ENCODE measurements around the gene ERC1.
"Not testable (repeated sequence)": the region's sequence is repeated elsewhere in the genome, so short reads cannot be mapped to it uniquely, and the experiment has no call there.

The ERC1 gene

DNA sequence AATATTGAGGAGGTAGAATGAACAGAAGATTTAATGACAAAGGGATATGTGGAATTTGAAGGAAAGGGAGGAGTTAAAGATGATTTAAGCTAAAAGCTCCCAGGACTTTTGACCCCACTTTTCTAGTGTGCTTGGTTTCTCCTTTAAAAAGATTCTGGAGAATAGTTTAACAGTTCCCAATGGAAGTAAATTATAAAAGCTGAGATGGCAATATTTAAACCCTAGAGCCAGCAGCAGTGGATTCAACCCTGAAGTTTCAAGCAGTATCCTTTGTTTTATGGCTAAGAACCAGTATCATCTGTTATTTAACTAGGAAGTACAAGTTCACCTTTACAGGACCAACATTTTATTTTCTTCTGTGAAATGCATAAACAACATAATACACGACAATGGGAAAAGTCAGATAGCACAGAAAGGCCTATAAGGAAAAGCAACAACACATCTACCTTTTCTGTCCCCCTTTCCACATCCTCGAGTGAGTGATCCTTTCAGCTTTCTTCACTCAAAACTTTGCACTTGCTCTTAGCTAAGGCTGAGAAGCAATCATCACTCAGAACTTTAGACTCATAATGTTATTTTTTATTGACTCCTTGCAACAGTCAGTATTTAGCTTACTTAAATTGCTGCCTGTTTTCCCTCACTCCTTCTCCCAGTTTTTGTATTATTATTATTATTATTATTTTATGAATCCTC is 338.9 kb downstream of the ERC1 start:
- no peak for DNase-seq

DNA sequence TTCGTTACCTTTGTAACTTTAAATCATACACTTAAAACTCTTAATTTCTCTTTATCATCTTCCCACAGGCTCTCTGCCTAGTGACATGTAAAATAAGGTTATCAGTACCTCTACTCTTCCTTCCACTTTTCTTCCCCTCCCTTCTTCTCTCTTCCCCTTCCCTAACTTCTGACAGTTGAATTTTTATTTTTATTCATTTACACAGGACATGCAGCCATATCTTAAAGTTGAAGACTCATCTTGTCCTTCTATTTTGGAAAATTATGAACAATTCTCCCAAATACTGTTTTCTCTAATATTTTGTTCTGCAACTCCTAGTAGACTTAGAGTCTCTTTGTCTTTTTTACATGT is 339.4 kb downstream of the ERC1 start:
- DNase-seq: no peak

DNA sequence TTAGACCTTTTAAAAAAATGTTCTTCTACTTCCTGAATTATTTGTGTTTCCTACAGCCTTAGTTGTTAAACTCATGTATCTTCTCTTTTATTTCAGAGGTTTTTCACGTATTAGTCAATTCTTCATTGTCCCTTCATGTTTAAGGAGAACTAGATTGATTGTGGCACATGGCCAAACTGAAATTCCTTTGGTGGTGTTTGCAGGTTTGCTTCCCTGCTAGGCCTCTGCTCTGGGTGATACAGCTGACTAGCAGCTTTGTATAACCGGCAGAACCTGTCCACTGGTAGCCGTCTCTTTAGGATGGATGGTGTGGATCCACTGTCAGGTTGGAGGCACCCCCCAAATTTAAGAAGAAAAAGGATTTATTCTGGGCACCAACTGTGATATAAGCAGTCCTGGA is 341.3 kb downstream of the ERC1 start:
- DNase-seq: no peak

DNA sequence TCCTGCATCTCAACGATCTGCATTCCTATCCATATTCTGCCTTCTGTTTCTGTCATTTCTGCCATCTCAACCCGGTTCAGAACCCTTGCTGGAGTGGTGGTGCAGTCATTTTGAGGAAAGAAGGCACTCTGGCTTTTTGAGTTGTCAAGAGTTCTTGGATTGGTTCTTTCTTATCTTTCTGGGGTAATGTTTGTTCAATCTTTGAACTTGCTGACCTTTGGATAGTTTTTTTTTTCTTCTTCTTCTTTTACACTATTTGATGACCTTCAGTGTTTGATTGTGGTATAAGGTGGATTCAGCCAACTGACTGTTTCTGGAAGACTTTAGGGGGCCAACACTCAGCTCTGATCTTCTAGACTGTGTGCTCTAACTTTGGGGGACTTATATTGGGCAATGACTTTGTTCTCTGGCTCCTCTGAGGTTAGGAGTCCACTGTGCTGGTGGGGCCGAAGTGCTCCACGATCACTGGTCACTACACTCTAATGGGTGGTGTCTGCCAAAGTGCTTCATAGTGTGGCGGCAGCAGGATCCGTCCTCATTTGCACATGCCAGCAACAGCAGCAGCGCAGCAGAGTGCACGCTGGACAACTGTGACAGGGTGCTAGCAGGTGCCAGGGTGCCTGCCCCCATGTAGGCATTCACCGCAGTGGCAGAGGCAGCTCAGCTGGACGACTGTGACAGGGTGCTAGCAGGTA is 347.6 kb downstream of the ERC1 start:
- no peak for DNase-seq

DNA sequence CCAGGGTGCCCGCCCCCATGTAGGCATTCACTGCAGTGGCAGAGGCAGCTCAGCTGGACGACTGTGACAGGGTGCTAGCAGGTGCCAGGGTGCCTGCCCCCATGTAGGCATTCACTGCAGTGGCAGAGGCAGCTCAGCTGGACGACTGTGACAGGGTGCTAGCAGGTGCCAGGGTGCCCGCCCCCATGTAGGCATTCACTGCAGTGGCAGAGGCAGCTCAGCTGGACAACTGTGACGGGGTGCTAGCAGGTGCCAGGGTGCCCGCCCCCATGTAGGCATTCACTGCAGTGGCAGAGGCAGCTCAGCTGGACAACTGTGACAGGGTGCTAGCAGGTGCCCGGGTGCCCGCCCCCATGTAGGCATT is 348.1 kb downstream of the ERC1 start:
- DNase-seq: not testable (repeated sequence)

DNA sequence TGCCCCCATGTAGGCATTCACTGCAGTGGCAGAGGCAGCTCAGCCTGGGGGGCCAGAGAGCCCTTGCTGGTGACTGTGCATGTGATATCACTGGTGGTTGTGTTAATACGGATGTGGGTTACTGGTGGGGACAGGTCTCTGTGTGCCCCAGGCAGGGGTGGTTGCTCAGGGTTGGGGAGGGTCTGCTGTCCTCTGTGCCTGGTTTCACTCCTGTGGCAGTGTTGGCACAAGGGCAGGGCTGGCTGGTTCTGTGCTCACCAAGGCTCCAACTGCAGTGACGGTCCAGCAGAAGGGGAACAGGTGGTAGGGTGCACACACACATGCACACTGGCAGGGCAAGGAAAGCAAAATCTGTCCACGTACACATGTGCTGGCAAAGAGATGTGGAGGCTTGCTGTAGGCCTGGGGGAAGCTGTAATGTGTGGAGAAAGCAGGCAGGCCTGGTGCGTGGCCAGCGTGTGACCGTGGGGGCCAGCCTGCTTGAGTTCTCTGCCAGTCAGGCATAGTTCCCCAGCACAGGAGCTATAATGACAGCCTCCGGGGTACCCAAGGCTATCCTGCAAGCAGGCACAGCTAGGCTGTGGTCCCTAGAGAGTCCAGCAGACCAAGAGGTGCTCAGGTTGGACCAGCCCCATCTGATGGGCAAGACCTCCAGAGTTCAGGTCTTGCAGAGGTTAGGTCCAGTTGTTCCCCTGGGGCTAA is 348.7 kb downstream of the ERC1 start:
- DNase-seq: no peak

DNA sequence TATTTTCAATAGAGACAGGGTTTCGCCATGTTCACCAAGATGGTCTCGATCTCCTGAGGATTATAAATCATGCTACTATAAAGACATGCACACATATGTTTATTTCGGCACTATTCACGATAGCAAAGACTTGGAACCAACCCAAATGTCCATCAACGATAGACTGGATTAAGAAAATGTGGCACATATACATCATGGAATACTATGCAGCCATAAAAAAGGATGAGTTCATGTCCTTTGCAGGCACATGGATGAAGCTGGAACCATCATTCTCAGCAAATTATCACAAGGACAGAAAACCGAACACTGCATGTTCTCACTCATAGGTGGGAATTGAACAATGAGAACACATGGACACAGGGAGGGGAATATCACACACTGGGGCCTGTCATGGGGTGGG is 350.2 kb downstream of the ERC1 start:
- DNase-seq: not testable (repeated sequence)

DNA sequence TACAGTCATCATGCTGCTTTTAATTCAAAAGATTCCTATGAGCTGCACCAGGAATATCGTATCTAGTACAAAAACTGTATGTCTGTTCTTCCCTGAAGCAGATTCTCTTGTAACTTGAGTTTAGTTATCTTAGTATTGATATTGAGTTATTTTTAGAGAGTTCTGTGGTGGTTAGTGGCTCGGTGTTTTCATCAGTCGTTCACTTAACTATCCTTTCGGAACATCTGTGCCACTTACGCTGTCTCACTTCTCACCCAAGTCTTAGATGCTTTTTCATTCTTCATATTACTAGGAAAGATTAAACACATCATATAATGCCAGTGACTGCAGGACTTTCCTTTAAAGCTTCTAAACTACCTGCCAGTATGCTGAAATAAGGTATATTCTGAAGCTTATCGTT is 352.4 kb downstream of the ERC1 start:
- no peak for DNase-seq

DNA sequence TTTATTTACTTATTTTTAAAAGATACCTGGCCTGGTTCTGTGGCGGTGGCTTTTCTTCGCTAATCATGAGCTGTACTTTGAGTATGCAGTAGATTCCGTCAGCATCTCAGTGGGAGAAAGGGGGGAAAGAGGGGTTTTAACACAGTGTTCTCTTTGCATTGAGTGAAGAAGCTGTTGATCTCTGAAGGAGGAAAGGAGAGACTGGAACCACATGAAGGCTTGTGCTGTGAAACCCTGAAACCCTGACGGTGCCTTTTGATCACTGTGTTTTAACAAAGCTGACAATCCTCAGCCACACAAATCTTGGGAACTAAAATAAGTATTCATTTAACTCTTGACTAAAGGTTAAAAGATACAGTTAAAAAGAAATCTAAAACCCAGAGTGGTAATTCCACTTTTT is 353.2 kb downstream of the ERC1 start:
- DNase-seq: no peak

DNA sequence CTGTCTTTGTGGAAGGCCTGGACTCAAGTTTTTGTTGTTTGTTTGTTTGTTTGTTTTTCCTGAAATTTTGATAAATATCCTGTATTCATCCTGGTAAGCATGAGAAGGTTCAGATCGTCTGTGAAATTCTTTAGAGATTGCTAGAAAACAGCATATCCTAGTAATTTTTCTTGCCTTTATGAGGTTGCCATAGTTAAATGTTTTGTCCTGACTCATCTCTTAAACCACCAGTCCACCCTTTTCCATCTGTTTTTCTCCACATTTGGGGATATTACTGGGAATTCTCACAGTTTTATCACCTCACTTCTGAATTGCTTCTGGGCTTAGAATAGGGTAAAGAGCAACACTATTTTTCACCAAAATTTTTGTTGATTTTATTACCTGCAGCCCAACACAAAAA is 355.1 kb downstream of the ERC1 start:
- no peak for DNase-seq

DNA sequence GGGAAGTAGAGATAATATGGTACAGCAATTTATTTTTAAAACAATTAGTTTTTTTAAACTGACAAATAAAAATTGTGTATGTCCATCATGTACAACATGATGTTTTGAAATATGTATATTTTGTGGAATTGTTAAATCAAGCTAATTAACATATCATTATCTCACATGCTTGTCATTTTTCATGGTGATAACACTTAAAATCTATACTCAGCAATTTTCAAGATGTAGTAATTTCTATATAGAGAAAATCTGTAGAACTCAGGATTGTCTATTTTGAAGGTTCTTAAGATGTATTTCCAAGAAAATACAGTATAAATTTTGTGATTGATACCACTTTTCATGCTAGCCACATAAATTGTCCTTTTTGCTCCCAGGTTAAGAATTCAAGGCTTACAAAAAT is 356.3 kb downstream of the ERC1 start:
- no peak for DNase-seq

DNA sequence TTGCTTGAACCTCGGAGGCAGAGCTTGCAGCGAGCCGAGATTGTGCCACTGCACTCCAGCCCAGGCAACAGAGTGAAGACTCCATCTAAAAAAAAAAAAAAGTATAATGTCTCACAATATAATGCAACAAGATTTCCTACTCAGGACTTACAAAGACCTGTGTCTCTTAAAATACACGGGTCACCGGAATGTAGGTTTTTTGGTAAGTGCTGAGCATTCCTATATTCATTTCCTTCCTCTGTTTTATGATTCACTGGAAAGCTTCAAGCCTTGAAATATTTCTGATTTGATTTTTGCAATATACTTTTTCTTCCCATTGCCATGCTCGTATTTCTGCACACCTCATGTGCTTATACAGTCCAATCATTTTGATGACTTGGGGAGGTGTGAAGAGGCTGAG is 357.6 kb downstream of the ERC1 start:
- DNase-seq: no peak

DNA sequence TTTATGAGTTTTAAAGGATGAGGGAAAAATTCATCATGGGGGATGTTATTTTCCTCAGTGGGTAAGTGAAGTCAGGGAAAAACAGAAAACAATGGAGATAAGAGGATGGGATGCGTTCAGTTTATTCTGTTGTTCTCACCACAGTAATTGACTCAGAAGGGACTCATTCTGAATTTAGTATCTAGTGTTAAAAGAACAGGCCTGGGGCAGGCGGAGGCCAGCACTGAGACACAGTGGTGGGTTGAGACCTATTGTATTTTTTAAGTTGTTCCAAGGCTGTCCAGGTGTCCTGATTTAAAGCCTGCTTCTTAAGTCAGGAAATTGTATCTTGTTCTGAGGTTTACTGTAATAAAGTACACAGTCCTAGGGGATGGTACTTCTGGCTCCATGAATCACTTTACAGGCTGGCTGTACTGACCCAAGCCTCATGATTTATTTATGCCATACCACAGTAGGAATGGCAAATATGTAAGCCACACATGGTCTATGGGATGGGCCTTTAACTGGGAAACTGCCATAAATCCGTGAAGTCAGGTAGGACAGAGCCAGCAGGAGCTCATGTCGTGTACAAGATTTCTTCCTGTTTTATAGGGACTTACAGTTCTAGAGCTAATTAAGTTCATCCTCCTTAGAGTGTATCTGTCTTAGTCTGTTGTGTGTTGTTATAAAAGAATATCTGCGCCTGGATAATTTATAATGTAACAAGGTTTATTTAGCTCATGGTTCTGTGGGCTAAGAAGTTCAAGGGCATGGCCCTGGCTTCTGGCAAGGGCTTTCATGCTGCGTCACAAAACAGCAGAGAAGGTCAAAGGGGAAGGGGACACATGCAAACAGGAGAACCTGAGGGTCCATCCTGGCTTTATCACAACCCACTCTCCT is 359.3 kb downstream of the ERC1 start:
- no peak for DNase-seq

DNA sequence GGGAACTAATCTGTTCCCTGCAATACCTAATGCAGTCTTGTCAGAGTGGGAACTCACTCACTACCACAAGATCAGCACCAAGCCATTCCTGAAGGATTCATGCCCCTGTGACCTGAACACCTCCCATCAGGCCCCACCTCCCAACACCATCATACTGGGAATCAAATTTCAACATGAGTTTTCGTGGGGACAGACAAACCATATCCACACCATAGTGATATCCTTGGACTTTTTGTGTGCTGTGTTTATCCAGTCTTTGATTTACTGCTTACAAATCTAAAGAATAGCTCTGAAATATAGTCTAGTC is 359.9 kb downstream of the ERC1 start:
- no peak for DNase-seq

DNA sequence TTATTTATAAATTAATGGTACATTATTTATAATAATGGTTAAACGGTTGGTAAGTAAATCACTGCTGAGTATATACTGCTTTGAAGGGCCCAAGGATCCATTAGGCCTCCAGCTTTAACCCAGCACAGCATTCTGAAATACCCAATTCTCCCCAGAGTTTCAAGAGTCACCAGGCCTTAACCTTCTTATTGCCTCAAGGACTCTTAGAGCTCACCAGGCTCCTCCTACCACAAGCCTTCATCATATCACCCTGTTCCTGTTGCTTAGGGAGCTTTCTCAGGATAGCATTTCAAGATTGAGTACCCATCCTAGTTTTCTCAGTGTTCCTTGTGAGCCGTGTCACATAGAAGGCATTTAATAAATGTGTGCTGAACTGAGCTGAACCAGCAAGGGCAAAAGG is 360.9 kb downstream of the ERC1 start:
- no peak for DNase-seq

DNA sequence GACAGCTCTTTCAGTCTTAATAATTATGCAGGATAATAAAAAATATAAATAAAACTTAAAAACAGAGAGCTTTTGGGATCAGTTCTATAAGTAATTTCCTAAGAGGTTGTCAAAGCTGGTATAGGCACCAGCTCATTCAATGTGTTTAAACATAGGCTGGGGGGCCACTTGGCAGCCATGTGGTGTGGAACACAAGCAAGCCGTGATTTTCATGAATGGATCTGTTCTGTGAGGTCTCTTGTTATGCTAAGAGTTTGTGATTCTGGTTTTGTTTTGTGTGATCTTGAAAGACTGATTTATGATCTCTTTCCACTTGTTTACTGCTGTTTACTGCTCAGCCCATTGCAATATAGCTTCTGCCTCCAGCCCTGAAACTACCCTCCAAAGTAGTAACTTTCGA is 362.4 kb downstream of the ERC1 start:
- no peak for DNase-seq

DNA sequence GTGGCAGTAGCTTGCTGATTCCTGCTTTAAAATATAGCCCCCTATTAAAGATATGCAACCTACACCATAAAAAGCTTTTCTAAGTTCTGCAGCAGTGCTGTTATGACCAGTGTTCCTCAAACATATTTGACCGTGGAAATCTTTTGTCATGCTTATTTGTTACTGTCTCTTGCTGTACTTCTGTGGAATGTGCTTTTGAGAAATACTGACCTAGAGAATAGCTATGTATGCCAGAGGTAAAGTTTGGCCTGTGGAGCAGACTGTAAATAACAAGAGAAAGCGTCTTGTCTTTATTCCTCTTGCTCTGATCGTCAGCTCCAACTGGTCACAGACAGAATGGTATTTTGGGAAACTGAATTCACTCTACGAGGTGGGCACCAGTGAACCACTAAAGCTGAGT is 364.4 kb downstream of the ERC1 start:
- no peak for DNase-seq

DNA sequence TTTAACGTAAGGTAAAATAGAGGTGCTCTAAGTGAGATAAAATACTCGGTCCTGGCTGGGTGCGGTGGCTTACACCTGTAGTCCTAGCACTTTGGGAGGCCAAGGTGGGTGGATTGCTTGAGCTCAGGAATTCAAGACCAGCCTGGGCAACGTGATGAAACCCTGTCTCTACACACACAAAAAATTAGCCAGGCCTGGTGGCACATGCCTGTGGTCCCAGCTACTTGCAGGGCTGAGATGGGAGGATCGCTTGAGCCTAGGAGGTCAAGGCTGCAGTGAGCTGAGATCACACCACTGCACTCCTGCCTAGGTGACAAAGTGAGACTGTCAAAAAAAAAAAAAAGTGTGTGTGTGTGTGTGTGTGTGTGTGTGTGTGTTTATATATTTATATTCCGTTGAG is 364.8 kb downstream of the ERC1 start:
- DNase-seq: not testable (repeated sequence)

DNA sequence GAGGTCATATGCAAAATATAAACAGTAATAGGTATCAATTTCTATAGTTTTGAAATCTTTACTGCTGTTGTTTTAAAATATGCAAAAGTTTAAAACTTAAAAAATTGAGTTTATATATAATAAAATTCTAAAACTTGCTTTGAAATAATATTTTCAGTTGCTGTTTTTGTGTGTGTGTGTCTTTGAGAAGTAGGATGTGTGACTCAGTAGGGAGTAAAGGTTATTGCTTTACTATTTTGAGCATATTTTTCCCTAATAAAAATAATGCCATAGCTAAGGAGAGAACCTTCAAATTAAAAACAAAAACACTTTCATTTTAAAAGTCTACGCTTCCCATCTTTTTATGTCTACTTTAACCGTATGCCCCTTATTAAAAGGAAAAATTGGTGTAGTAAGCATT is 365.3 kb downstream of the ERC1 start:
- no peak for DNase-seq

DNA sequence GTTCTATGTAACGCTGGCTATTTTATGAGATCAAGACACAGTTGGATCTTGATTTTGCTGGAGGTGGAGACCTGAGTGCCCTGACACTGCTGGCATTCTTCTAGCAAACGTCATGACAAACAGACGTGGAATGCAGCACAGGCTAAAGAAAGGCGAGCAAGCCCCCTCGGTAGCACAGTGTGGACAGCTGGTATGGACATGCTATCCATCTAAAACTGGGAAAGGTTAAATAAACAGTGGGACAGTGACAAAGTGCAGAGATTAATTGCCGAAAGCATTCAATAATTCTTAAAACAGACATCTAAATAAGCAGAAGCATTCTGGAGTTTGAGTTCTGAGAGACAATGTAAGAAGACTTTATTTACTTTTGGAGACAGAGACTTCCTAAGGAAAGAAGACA is 366.1 kb downstream of the ERC1 start:
- DNase-seq: no peak

DNA sequence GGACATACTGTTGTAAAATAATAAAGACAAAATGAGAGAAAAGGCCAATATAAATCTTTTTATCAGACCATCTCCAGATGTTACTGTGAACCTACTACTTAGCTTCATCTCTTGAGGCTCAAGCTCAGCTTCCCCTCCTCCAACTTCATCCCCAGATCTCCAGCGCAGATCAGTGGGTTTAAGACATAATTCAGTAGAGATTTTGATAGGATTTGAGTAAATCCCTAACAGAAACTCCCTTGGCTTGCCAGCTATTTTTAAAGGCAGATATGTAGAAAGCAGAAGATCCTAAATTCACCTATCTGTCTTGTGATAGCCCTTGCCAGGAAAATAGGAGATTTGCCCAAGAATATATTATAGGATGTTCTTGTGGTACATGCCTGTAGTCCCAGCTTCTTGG is 366.7 kb downstream of the ERC1 start:
- no peak for DNase-seq

DNA sequence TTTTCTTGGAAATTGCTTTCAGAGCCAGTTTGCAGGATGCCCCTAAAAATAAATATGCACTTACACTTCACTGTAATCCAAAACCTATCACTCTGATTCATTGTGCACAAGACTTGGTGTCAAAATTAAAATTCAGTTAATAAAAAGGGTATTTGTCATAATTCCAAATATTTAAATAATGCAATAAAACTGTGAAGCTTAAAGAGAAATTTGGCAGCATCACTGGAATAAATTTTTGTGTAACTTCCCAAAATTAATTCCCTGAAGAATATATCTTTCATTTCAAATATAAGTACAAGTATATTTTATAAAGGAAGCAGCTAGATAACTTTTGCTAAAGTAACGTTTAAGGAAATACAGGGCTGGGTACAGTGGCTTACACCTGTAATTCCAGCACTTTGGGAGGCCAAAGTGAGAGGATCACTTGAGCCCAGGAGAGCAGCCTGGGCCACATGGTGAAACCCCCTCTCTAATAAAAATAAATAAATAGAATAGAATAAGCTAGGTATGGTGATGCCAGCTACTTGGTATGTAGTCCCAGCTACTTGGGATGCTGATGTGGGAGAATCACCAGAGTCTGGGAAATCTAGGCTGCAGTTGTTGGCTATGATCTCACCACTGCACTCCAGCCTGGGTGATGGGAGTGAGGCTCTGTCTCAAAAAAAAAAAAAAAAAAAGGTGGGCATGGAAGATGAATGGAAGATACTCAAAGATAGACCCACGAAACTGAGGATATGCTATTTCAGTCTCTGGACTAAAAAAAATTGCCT is 369.6 kb downstream of the ERC1 start:
- no peak for DNase-seq

DNA sequence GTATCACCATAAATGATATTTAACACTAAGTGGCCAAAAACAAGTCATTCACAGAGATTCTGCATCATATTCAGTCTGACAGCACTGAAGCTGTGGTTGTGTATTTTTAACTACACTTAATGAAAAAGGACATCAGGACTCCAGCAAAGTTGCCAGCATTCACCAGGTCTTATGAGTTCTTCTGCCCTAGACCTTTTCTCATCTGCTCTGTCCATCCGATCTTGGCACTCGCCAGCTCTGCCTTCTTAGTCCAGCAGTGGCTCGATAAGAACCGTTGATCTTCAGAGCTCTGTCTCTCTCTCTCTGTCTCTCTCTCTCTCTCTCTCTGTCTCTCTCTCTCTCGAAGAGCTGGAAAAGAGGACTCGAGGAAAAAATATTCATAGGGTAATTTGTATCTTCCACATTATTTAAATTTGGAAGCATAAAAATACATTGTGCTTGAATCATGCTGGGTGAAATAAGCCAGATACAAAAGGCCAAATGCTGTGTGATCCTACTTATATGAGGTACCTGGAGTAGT is 371.2 kb downstream of the ERC1 start:
- no peak for DNase-seq
